ENCODE data around the gene PAPLN.

The PAPLN gene

GRCh38 chr14:73217411-73217810 is 19.9 kb upstream of the PAPLN start:
- DNase-seq (ENCODE audit: low read depth): no peak
- no peak for TF ChIP-seq CTCF (IDR thresholded peaks at IDR 0.05; ENCODE audit: insufficient read depth, low read depth, low read length, missing control alignments)

GRCh38 chr14:73220061-73220460 is 17.2 kb upstream of the PAPLN start:
- no peak overlapping the region for H3K4me3 ChIP-seq (ENCODE audit: low read length)
- no peak for TF ChIP-seq CTCF (IDR thresholded peaks at IDR 0.05; ENCODE audit: insufficient read depth, low read depth, low read length, missing control alignments)
- DNase-seq (ENCODE audit: low read depth): no peak

More at GRCh38 chr14:73217411-73217810, 19.9 kb upstream of the PAPLN start:
- H3K4me3 ChIP-seq (ENCODE audit: low read length): no peak overlapping the region

GRCh38 chr14:73220634-73221033 is 16.7 kb upstream of the PAPLN start:
- DNase-seq (ENCODE audit: low read depth): no peak
- no peak for TF ChIP-seq CTCF (IDR thresholded peaks at IDR 0.05; ENCODE audit: insufficient read depth, low read depth, low read length, missing control alignments)
- no peak overlapping the region for H3K4me3 ChIP-seq (ENCODE audit: low read length)

GRCh38 chr14:73221945-73222344 is 15.4 kb upstream of the PAPLN start:
- DNase-seq (ENCODE audit: low read depth): no peak
- TF ChIP-seq CTCF (IDR thresholded peaks at IDR 0.05; ENCODE audit: insufficient read depth, low read depth, low read length, missing control alignments): no peak
- H3K4me3 ChIP-seq (ENCODE audit: low read length): no peak overlapping the region

- TF ChIP-seq CTCF (IDR thresholded peaks at IDR 0.05; ENCODE audit: insufficient read depth, low read depth, low read length, missing control alignments): no peak
- no peak for DNase-seq (ENCODE audit: low read depth)
- no peak overlapping the region for H3K4me3 ChIP-seq (ENCODE audit: low read length)
Measured at GRCh38 chr14:73223049-73223448, 14.3 kb upstream of the PAPLN start.

GRCh38 chr14:73225496-73225895 is 11.8 kb upstream of the PAPLN start:
- TF ChIP-seq CTCF (IDR thresholded peaks at IDR 0.05; ENCODE audit: insufficient read depth, low read depth, low read length, missing control alignments): no peak
- no peak for DNase-seq (ENCODE audit: low read depth)
- H3K4me3 ChIP-seq (ENCODE audit: low read length): no peak overlapping the region
